Activated CD4-positive, alpha-beta T cell treated with anti-CD3 and anti-CD28 coated beads, Interleukin-2, amount 50 U/mL, for 1 hour (primary cell): ENCODE data around the gene ACP2.
"Not testable (repeated sequence)": the region's sequence is repeated elsewhere in the genome, so short reads cannot be mapped to it uniquely, and the experiment has no call there.

Source experiments
- DNase-seq: peaks from one replicate; pipeline ENCODE4 v3.0.0-alpha.2; 2020

Gene ACP2

DNA sequence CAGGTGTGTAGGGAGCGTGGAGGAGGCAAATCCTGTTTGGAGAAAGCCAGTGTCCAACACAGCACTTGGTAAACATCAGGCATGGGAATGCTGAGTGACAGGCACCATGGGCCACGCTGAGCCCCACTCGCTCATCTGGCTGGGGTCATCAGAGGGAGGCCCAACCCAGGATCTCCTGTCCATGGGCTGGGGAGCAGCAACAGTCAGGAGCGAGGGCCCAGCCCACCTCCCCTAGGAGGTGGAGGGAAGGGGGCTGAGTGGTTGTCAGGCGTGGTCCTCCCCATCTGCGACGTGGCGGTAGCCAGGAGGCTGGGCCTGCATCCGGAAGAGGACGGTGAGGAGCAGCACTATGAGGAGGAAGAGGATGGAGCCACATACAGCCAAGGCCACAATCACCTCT is 8.8 kb downstream of the ACP2 start:
- no peak for DNase-seq

DNA sequence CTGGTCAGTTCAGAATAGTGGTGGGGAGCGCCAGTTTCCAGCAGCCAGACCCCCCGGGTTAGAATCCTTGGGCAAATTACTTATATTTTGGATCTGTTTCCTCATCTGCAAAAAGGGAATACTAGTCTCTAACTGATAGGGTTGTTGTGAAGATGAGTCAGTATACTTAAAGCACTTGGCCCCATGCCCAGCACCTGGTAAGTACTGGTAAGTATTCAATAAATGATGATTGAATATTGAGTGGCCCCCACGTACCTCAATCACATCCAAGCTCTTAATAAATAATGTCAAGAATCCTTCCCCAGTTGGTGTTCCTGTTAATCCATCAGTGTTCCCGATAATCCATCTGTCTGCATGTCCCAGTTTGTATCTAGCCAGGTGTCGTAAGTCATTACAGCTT is 12.1 kb downstream of the ACP2 start:
- peak; percentile 18 for DNase-seq

DNA sequence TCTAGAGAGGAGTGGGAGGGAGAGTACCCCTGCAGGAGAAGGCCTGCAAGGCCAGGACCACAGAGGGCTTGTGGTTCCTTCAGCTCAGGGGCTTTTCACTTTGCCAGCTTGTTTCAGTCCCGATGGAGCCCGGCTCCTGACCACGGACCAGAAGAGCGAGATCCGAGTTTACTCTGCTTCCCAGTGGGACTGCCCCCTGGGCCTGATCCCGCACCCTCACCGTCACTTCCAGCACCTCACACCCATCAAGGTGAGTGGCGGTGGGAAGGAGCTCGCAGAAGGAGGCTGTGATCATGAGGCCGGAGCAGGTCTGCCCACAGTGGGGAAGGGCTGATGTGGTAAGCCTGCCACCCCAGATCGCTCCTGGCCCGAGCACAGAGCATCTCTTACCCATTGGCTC is 13.5 kb downstream of the ACP2 start:
- no peak for DNase-seq

DNA sequence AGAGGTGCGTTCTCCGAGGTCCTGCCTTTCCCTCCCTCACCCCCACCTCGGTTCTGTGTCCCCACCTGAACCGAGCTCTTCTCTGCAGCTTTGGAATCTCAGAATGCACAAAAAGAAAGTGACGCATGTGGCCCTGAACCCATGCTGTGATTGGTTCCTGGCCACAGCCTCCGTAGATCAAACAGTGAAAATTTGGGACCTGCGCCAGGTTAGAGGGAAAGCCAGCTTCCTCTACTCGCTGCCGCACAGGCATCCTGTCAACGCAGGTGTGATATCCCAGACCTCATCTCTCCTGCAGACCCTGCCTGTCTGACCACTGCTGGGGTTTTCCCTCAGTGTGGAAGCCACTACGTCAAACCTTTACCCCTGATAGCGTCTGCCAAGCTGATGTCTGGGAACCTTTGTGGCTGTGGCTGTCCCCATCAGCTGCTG is 13.9 kb downstream of the ACP2 start:
- peak; percentile 73 for DNase-seq

DNA sequence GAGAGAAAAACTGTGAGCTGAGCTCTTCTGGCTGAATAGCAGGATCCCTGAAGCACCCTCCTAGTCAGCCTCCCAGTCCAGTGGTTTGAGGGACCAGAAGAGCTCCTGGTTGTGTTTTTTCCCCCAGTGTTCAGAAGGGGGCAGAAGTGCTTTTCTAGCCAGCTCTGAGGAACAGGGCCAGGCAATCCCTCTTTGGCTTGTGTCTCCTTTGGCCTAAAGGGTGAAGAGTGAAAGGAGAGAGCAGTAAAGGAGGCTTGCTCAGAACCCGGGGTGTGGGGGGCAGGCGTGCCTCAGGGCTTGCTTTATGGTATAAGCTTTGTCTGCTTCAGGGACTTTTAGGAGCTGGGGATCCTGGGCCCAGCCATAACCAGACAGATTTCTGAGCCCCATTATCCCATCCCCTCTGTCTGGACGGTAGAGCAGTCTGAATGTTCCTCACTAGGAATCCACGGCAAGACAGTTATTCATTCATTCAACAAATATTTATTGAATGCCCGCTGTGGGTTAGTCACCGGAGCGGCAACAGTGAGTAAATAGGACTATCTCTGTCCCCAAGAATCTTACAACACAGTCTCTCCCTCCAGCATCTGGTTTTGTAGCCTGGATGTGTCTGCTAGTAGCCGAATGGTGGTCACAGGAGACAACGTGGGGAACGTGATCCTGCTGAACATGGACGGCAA is 14.5 kb downstream of the ACP2 start:
- peak; percentile 22 for DNase-seq

DNA sequence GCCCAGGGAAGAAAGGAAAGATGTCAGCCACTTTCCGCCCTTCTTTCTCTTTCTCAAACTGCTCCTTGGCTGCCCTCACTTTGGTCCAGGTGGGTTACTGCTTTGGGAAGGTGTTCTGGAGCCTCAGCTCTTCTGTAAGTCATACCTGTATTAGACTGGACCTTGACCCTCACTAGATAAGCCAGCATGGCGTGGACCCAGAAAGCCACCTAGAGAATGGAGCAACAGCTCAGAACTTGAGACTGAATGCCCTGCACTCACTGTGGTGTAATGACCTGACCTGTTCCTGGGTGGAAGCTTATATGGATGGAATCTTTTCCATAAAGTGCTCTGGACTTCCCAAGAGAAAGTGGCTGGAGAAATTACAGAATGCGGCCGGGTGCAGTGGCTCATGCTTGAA is 15.6 kb downstream of the ACP2 start:
- DNase-seq: no peak

DNA sequence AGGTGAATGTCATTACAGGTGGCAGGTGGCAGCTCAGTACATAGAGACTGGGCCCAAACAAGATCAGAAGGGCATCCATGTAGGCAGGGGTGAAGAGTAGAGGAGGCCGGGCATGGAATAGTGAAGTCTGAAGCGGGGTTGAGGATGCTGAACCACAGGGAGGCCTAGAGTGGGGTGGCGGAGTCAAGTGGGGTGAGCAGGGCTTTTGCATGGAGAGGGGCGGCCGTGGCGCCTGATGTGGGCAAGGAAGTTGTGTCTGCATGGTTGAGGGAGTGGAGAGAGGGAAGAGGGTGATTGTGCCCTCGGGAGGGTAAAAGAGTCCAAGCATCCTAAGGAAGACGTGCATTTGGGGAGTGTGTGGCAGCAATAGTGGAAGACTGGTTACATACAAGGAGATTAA is 19.5 kb downstream of the ACP2 start:
- no peak for DNase-seq

DNA sequence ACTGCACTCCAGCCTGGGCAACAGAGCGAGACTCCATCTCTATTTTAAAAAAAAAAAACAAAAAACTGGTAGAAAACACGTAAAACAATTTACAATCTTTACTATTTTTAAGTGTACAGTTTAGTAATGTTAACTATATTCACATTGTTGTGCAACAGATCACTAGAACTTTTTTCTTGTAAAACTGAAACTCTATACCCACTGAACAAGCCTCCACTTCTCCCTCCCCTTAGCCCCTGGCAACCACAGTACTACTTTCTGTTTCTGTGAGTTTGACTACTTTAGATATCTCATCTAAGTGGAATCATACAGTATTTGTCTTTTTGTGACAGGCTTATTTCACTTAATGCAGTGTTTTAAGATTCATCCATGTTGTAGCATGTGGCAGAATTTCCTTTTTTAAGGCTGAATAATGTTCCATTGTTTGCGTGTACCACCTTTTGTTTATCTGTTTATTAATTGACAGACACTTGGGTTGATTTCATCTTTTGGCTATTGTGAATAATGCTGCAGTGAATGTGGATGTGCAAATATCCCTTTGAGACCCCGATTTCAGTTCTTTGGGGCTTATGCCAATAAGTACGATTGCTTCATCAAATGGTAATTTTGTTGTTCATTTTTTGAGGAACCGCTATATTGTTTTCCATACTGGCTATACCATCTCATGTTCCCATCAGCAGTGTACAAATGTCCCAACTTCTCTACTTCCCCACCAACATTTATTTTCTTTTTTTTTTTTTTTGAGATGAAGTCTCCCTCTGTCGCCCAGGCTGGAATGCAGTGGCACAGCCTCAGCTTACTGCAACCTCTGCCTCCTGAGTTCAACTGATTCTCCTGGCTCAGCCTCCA is 22.8 kb downstream of the ACP2 start:
- DNase-seq: no peak

DNA sequence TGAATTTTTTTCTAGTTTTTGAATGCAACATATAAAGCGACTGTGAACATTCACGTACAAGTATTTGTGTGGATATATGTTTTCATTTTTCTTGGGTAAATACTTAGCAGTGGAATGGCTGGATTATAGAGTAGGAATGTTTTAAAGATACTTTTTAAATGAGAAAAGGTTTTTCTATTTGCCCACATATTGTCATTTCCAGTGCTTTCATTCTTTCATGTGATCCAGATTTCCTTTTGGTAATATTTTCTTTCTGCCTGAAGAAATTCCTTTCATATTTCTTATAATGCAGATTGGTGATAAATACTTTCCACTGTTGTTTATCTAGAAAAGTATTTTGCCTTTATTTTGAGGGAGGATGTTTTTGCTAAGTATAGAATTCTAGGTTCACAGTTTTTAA is 25.9 kb downstream of the ACP2 start:
- DNase-seq: no peak

DNA sequence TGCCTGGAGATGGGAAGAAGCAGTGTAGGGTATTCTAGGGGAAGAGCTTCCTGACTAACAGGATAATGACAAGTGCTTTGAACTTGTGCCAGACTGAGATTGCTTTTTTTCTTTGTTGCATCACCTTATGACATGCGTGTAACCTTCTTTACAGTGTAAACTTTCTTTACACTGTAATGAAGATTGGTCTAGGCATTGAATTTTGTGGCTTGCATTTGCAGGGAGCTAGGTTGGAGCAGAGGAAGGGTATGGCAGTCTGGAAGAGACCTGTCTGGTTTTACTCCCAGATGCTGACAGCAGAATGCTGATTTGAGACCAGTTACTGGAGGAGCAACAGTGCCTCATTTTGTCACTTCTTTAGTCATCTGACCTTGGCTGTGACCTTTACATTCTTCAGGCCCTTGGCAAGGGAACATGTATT is 28.2 kb downstream of the ACP2 start:
- DNase-seq: no peak

DNA sequence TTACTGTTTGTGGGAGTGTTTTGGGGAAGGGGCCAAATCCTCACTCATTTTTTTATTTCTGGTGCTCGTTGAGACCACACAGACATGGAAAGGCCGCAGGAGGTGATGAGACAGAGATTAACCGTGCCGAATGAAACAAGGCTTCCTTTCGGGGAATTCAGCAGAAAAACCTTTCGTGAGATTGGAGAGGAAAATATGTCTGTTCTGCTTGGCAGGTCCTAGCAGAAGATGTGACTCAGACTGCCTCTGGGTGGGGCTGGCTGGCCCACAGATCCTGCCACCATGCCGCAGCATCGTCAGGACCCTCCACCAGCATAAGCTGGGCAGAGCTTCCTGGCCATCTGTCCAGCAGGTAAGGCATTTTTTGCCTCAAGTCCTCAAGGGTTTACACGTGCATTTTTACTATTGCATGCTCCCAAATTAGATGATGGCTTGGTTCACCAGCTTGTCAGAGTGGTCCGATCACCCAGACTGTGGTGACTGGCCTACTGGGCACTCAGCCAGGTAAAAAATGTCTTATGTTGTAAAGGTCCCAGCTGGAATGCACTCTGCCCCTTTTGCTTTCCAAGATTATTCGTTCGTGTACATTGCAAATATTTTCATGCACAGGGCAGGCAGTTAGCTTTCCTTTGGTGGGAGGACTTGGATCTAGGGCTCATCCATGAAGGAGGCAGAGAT is 32.4 kb downstream of the ACP2 start:
- peak; percentile 49 for DNase-seq

DNA sequence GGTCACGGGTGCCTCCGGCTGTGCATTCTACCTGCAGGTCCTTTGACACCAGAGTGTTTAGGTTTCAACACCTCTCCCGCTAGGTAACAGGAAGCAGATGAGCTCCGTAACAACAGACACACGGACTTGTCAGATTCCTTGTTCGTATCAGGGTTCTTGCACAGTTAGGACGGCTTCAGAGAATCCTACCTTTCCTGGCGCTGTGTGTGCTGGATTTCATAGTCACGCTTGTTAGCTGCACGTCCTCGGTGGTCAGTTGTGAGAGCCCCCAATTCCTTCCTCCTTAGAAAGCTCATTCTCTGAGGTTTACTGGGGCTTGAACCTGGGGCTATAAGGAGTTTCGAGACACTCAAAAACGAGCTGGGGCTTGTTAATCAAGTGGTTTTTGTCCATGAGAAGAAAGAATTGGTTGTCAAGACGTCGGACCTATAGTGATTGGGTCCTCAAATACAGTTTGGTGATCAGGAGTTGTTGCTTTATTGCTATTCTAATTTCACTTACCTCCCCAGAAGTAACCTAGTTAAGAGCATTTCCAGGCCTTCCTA is 33.2 kb downstream of the ACP2 start:
- DNase-seq: no peak

DNA sequence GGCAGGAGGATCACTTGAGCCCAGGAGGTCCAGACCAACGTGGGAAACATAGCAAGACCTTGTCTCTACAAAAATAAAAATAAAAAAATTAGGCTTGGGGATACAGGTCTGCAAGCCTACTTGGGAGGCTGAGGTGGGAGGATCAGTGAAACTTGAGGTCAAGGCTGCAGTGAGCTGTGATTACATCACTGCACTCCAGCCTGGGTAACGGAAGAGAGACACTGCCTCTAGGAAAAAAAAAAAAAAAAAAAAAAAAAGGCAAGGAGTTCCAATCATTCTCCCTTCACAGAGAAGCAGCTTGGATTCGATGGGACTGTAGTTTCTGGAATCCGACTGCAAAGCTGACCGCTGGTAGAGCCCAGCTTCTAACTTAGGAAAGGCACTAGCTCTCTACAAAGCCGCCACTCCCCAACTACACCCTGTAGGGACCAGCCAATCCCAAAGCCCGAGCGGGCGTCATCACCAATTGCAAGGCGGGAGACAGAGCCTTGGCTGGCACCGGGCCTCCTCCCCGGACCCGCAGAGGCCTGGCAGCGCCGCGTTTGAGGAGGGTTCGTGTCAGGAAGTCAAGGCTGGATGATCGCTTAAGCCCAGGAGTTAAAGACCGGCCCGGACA is 34.6 kb downstream of the ACP2 start:
- peak; percentile 78 for DNase-seq

DNA sequence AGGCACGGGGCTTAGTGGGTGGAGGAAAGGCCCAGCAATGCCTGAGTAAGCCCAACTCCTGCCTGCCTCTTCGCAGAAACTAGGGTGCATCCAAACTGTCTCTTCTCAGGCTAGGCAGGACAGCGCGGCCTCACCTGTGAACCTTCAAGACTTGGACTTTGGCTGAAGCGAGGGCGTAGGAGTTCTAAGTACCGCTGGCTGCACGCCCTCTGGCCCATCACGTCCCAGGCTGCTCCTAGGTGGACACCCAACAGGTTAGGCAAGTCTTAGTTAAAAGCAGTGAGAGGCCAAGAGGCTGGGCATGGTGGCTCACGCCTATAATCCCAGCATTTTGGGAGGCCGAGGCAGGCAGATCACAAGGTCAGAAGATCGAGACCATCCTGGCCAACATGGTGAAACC is 35.7 kb downstream of the ACP2 start:
- DNase-seq: no peak

DNA sequence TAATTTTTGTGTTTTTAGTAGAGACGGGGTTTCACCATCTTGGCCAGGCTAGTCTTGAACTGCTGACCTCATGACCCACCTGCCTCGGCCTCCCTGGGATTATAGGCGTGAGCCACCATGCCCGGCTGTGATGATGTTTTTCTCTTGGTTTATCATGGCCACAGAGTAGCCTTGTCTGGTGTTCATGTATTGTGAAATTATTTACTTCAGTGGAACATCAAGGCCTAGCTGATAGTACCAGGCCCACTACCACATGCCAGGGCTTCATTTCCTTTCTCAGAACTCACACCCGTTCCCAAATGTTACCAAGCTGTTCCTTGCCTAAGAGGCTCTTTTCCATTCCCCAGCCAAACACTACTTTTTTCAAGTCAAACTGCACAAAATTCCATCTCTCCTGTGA is 40.0 kb downstream of the ACP2 start:
- DNase-seq: no peak

DNA sequence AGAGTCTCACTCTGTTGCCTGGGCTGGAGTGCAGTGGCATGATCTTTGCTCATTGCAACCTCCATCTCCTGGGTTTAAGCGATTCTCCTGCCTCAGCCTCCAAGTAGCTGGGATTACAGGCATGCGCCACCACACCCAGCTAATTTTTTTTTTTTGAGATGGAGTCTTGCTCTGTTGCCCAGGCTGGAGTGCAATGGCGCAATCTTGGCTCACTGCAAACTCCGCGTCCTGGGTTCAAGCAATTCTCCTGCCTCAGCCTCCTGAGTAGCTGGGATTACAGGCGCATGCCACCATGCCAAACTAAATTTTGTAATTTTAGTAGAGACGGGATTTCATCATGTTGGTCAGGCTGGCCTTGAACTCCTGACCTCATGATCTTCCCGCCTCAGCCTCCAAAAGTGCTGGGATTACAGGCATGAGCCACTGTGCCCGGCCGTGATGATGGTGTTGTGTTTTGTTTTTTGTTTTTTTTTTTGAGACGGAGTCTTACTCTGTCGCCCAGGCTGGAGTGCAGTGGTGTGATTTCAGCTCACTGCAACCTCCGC is 40.5 kb downstream of the ACP2 start:
- DNase-seq: not testable (repeated sequence)

DNA sequence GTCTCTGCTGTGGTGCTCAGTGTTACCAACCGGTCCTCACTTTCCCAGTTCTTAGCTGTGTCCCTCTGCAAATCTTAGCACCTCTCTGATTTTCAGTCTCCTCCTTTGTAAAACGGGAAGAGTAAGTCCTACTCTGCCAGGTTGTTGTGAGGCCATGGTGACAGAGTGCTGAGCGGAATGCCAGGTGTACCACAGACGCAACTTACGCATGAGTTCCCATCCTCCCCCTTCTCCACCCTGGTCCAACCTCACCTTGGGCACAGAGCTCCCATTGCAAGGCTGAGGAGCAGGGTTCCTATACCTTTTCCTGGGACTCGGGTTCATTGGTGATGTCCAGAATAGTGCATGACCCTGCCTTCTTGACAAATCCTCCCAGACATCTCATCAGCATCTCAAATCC is 41.2 kb downstream of the ACP2 start:
- no peak for DNase-seq

DNA sequence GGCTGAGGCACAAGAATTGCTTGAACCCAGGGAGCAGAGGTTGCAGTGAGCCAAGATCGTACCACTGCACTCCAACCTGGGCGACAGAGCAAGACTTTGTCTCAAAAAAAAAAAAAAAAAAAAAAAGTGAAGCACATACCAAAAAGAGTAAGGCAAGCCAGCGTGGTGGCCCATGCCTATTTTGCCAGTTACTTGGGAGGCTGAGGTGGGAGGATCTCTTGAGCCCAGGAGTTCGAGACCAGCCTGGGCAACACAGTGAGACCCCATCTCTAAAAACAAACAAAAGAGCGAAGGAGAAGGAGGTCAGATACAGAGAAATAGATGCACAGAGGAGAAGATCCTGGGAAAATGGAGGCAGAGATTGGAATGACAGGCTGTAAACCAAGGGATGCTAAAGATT is 42.0 kb downstream of the ACP2 start:
- not testable (repeated sequence) for DNase-seq

DNA sequence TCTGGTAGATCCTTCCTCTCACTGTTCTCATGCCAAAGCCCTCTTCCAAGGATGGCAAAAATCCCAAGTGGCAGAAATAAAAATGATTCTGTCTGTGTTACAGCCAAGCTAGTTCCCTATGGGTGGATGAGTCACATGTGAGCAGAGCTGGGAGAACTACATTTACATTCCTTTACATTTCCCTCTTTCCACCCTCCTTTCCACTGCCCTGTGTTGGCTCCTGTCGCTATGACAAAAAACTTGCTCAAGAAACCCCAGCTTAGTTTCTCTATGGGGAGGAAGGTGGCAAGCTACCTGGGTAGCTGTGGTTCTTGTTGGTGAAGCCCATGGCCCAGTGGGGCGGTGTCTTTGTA is 44.0 kb downstream of the ACP2 start:
- DNase-seq: no peak

DNA sequence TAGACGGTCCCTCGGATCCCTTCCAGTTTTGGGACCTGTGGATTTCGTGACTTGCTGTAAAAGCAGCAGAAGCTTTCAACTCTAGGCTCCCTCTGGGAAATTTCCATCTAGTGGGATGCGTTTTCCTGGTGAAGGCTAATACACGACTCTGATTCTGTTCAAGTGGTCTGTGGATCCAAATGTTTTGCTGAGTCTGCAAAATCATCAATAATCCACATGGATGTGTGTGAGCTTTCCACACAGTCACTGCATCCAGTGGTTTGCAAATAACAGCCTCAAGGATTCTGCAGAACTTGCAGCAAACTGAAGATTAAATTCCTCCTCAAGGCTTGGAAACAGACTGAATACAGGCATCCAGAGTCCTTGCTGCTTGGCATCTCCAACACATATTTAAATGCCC is 46.0 kb downstream of the ACP2 start:
- no peak for DNase-seq

DNA sequence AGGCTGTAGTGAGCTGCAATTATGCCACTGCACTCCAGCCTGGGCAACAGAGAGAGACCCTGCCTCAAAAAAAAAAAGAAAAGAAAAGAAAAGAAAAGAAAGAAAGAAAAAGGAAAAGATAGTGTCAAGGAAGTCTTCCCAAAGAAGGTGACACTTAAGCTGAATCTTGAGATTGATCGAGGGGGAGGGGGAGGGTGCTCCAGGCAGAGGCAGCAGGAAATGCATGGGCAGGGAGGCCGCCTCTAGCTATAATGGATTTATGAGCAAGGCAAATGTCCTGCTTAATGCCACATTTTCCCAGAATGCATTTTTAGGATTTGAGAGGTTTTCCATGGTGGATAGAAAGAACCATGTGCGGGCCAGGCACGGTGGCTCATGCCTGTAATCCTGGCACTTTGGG is 47.6 kb downstream of the ACP2 start:
- DNase-seq: no peak

DNA sequence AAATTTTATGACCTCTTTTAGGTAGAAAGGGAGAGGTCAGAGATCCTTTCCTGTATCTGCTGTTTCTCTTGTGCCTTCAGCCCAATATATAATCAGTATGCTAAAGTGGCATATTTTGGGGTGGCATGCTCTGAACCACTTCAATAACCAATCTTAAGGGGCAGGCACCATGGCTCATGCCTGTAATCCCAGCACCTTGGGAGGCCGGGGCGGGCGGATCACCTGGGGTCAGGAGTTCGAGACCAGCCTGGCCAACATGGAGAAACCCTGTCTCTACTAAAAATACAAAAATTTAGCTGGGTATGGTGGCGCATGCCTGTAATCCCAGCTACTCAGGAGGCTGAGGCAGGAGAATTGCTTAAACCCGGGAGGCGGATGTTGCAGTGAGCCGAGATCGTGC is 50.5 kb downstream of the ACP2 start:
- DNase-seq: not testable (repeated sequence)

DNA sequence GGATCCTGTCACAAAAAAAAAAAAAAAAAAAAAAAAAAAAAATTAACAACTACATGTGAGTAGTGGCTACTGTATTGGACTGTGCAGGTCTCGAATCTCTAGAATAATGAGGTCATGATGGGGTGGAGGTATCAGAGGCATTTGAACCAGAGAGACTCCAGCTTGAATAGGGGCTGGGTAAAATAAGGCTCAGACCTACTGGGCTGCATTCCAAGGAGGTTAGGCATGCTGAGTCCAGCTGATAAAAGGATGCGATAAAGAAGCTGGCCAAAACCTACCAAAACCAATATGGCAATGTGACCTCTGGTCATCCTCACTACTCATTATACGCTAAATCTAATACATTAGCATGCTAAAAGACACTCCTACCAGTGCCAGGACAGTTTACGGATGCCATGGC is 56.5 kb downstream of the ACP2 start:
- DNase-seq: no peak
